Gastroesophageal sphincter (tissue), 3 donors: Measurements from ENCODE around the gene DHCR24.

Source experiments
- CTCF ChIP-seq, 4 experiments: fragments of 200-600 bp in 2 of 4; fragments of 450-650 bp in 2 of 4; sonication (generic) in 1 of 4; IDR thresholded peaks; one replicate each; pipeline ENCODE4 v1.5.1; 2017 to 2019; ENCODE audit warnings: antibody characterized with exemption in 4 of 4, mild to moderate bottlenecking in 2 of 4, moderate library complexity in 2 of 4
- EP300 ChIP-seq: sonication (generic); formaldehyde crosslinking; IDR thresholded peaks from one replicate; pipeline ENCODE4 v1.6.1; 2017; ENCODE audit warnings: antibody characterized with exemption, mild to moderate bottlenecking
- POLR2AphosphoS5 ChIP-seq: sonication (generic); formaldehyde crosslinking; IDR thresholded peaks from one replicate; pipeline ENCODE4 v1.6.1; 2017; ENCODE audit warnings: antibody characterized with exemption

- TF ChIP-seq CTCF (IDR thresholded peaks at IDR 0.05) (no peak), EP300 (no peak), POLR2AphosphoS5 (no peak)
These were observed 43.5 kb downstream of the DHCR24 start for GRCh38 chr1:54843449-54843848.
